Liver (tissue), 9 donors: Measurements from ENCODE around the gene GNAO1. TPM values are rescaled to one million over a fixed set of nuclear protein-coding genes. Genes with fewer than 3 reads are reported as not detected.
A peak's percentile ranks its signal among the peaks of the same experiment; 100 is the strongest.

Experiments
- DNase-seq: peaks from one replicate; pipeline ENCODE4 v3.0.0-alpha.2; 2017; ENCODE audit warnings: low spot score
- H3K27ac ChIP-seq, 2 donors: one replicate each; pipeline ENCODE4 v1.7.0; 2013; ENCODE audit warnings: inconsistent platforms in 2 of 2, low read length in 2 of 2, control low read depth in 1 of 2, low read depth in 1 of 2, mild to moderate bottlenecking in 1 of 2
- H3K27me3 ChIP-seq, 4 donors: one replicate each; pipeline versions ENCODE4 v1.6.1 to v1.7.0; 2013; ENCODE audit warnings: low read length in 3 of 4, inconsistent platforms in 1 of 4, mild to moderate bottlenecking in 1 of 4, moderate library complexity in 1 of 4; ENCODE audit not compliant: control insufficient read depth in 4 of 4, insufficient read depth in 4 of 4
- H3K36me3 ChIP-seq, 4 donors: one replicate each; pipeline versions ENCODE4 v1.6.1 to v1.7.0; 2013; ENCODE audit warnings: low read length in 3 of 4, mild to moderate bottlenecking in 3 of 4, low read depth in 1 of 4, moderate library complexity in 1 of 4; ENCODE audit not compliant: control insufficient read depth in 4 of 4, insufficient read depth in 3 of 4
- H3K4me1 ChIP-seq, 4 donors: one replicate each; pipeline versions ENCODE4 v1.6.1 to v1.7.0; 2013; ENCODE audit warnings: low read length in 3 of 4, mild to moderate bottlenecking in 3 of 4, moderate library complexity in 1 of 4; ENCODE audit not compliant: control insufficient read depth in 4 of 4, insufficient read depth in 4 of 4
- H3K4me3 ChIP-seq, 3 donors: one replicate each; pipeline versions ENCODE4 v1.6.1 to v1.7.0; 2013; ENCODE audit warnings: low read length in 3 of 3, control low read depth in 1 of 3, low read depth in 1 of 3, mild to moderate bottlenecking in 1 of 3
- H3K9ac ChIP-seq, 2 donors: one replicate each; pipeline ENCODE4 v1.7.0; 2013; ENCODE audit warnings: low read length in 2 of 2, mild to moderate bottlenecking in 2 of 2, moderate library complexity in 2 of 2, control low read depth in 1 of 2, low read depth in 1 of 2
- H3K9me3 ChIP-seq, 4 donors: one replicate each; pipeline versions ENCODE4 v1.6.1 to v1.7.0; 2013; ENCODE audit warnings: low read length in 3 of 4; ENCODE audit not compliant: control insufficient read depth in 4 of 4
- ATF3 ChIP-seq: IDR thresholded peaks from 2 replicates; pipeline ENCODE4 v1.6.1; 2016; ENCODE audit warnings: antibody characterized with exemption
- FOXA1 ChIP-seq: IDR thresholded peaks from 2 replicates; pipeline ENCODE4 v1.6.1; 2016; ENCODE audit warnings: antibody characterized with exemption
- FOXA2 ChIP-seq: IDR thresholded peaks from 2 replicates; pipeline ENCODE4 v1.6.1; 2016; ENCODE audit warnings: antibody characterized with exemption
- GABPA ChIP-seq, 2 donors: IDR thresholded peaks in 1 of 2; conservative IDR thresholded peaks in 1 of 2; 2 replicates each; pipeline ENCODE4 v1.6.1; 2016; ENCODE audit warnings: antibody characterized with exemption in 2 of 2, mild to moderate bottlenecking in 1 of 2, moderate library complexity in 1 of 2
- HNF4A ChIP-seq, 2 donors: conservative IDR thresholded peaks; 2 replicates each; pipeline ENCODE4 v1.6.1; 2016; ENCODE audit warnings: antibody characterized with exemption in 2 of 2, mild to moderate bottlenecking in 2 of 2
- JUND ChIP-seq, 2 donors: IDR thresholded peaks; 2 replicates each; pipeline ENCODE4 v1.6.1; 2016; ENCODE audit warnings: antibody characterized with exemption in 2 of 2
- NR2F2 ChIP-seq: IDR thresholded peaks from 2 replicates; pipeline ENCODE4 v1.6.1; 2016; ENCODE audit warnings: antibody characterized with exemption
- RAD21 ChIP-seq, 2 donors: IDR thresholded peaks; 2 replicates each; pipeline ENCODE4 v1.6.1; 2016; ENCODE audit warnings: antibody characterized with exemption in 2 of 2, mild to moderate bottlenecking in 2 of 2
- REST ChIP-seq: IDR thresholded peaks from 2 replicates; pipeline ENCODE4 v1.6.1; 2016; ENCODE audit warnings: antibody characterized with exemption, mild to moderate bottlenecking
- RXRA ChIP-seq, 2 donors: IDR thresholded peaks; 2 replicates each; pipeline ENCODE4 v1.6.1; 2017 to 2018; ENCODE audit warnings: antibody characterized with exemption in 2 of 2, mild to moderate bottlenecking in 1 of 2
- SP1 ChIP-seq: IDR thresholded peaks from 2 replicates; pipeline ENCODE4 v1.6.1; 2018; ENCODE audit warnings: antibody characterized with exemption, mild to moderate bottlenecking
- TAF1 ChIP-seq: conservative IDR thresholded peaks from 2 replicates; pipeline ENCODE4 v1.6.1; 2016; ENCODE audit warnings: antibody characterized with exemption, mild to moderate bottlenecking
- YY1 ChIP-seq: IDR thresholded peaks from 2 replicates; pipeline ENCODE4 v1.6.1; 2016; ENCODE audit warnings: antibody characterized with exemption, mild to moderate bottlenecking
- ZBTB33 ChIP-seq: IDR thresholded peaks from 2 replicates; pipeline ENCODE4 v1.6.1; 2016; ENCODE audit warnings: antibody characterized with exemption
- WGBS: extraction: QIAGEN DNeasy Blood & Tissue Kit; methylation state at CpG from one replicate; pipeline ENCODE4 v1.1.7; 2013; 5-methylcytosine and 5-hydroxymethylcytosine counted together
- polyA plus RNA-seq, 2 donors: library from polyadenylated mRNA; stranded (reverse) in 1 of 2; unstranded in 1 of 2; fragments of 200-250 nt in 1 of 2; fragments of >200 nt in 1 of 2; fragmentation: Nextera tagmentation in 1 of 2; extraction: Ambion mirVana in 1 of 2; gene quantifications; one replicate each; pipeline versions ENCODE4 v1.2.1 to v1.2.3, GENCODE V29; 2013 to 2015
- total RNA-seq, 2 donors: library from RNA; depleted of rRNA; stranded (reverse); fragments of >200 nt; gene quantifications; one replicate each; pipeline ENCODE4 v1.2.3, GENCODE V29; 2014
- TF ChIP-seq, protein P1 (sequence below): IDR thresholded peaks from 2 replicates; pipeline ENCODE4 v1.6.1; 2016; ENCODE audit warnings: antibody characterized with exemption
- donor health status: healthy.
- donor health status: healthy.
- donor health status: healthy.
- donor health status: healthy.
- donor health status: healthy.

Gene GNAO1
- total and polyA plus RNA-seq, 4 donors: 0.61 to 15.1 (median 7.0) TPM

DNA sequence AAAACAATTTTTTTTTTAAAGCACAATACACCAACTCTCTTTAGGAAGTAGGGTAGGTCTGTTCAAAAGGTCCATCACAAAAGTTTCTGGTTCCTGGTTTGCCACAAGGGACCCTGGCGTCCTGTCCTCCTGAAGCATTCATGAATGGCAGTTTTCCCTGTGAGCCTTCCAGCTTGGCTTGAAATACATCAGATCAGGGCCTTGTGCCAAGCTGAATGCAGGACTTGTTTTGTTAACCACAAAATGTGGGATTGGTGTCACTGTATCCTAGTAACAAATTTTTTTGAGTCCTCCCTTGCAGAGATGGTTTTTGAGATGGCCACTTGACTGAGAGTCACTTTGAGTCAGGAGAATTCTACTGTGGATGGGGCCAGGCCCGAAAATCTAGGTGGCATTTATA lies 3.9 kb downstream of the GNAO1 start:
- Histone ChIP-seq H3K9me3 (no peaks in the 10 kb centered on the region), H3K9ac (peak overlapping the region in 1 of 2 donors; percentile 44), H3K27ac (no peak overlapping the region), H3K4me1 (peaks cover 4 to 58% (median 44%) of the 10 kb centered on the region in 4 donors), H3K36me3 (no peaks in the 10 kb centered on the region), H3K4me3 (no peak overlapping the region), H3K27me3 (no peaks in the 10 kb centered on the region)
- no peak for DNase-seq
- 46% methylated on average over 2 of the region's 2 CpGs for WGBS
- no peak for TF ChIP-seq SP1
- no peak for TF ChIP-seq FOXA2
- TF ChIP-seq ATF3: no peak
- TF ChIP-seq FOXA1: no peak
- no peak for TF ChIP-seq HNF4A (conservative IDR thresholded peaks at IDR 0.05)
- no peak for TF ChIP-seq ZBTB33
- no peak for TF ChIP-seq YY1
- no peak for TF ChIP-seq RXRA (IDR thresholded peaks at IDR 0.05)
- TF ChIP-seq REST: no peak

DNA sequence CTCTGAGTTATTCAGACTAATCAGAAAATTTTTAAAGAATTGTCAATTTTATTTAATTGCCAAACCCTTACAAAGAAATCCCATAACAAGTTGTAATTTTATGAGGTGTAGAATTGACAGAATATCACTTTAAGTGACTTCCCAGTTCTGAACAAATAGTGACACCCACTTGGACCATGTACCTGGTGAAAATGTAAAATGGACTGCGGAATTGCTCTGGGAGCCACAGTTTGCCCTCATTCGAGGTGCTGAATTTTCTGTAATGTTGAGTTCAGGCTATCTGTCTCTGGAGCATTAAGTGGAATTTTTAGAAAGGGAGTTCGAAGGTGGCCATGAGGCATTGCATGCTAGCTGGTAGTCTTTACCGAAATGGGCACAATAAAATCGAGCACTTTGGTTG lies 5.1 kb downstream of the GNAO1 start:
- Histone ChIP-seq H3K4me3 (no peak overlapping the region), H3K9ac (no peak overlapping the region), H3K4me1 (peaks cover 4 to 59% (median 47%) of the 10 kb centered on the region in 4 donors), H3K27ac (no peak overlapping the region), H3K36me3 (no peaks in the 10 kb centered on the region), H3K27me3 (no peaks in the 10 kb centered on the region), H3K9me3 (no peaks in the 10 kb centered on the region)
- TF ChIP-seq ZBTB33: no peak
- peak in 1 of 2 donors; percentile 11 for TF ChIP-seq JUND (IDR thresholded peaks at IDR 0.05)
- TF ChIP-seq NR2F2: no peak
- no peak for TF ChIP-seq TAF1
- no peak for TF ChIP-seq FOXA1
- TF ChIP-seq, protein P1, sequence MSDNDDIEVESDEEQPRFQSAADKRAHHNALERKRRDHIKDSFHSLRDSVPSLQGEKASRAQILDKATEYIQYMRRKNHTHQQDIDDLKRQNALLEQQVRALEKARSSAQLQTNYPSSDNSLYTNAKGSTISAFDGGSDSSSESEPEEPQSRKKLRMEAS: peak; percentile 53
- TF ChIP-seq RXRA (IDR thresholded peaks at IDR 0.05): peak in 1 of 2 donors; percentile 22
- TF ChIP-seq REST: peak; percentile 95
- TF ChIP-seq FOXA2: no peak
- TF ChIP-seq GABPA (IDR thresholded peaks at IDR 0.05 in 1 of 2, conservative IDR thresholded peaks at IDR 0.05 in 1 of 2): no peak
- TF ChIP-seq SP1: peak; percentile 62
- peak; percentile 84 to 86 for TF ChIP-seq HNF4A (conservative IDR thresholded peaks at IDR 0.05)
- TF ChIP-seq RAD21 (IDR thresholded peaks at IDR 0.05): peak; percentile 10 to 32
- TF ChIP-seq YY1: peak; percentile 68
- WGBS: 67% methylated on average over 5 of the region's 5 CpGs
- DNase-seq: no peak
